GM21619 (cell line): Measurements from ENCODE around the gene PATJ.
A peak's percentile ranks its signal among the peaks of the same experiment; 100 is the strongest.
"Not testable (repeated sequence)": the region's sequence is repeated elsewhere in the genome, so short reads cannot be mapped to it uniquely, and the experiment has no call there.

Source experiments
- ATAC-seq: cut with Tn5 transposase; IDR thresholded peaks from one replicate; pipeline ENCODE4 v1.9.1; 2021; ENCODE audit not compliant: unreplicated experiment

PATJ gene

GRCh38 chr1:61746813-61747212 lies 4.5 kb downstream of the PATJ start:
- no peak for ATAC-seq

GRCh38 chr1:61748566-61748965 lies 6.3 kb downstream of the PATJ start:
- no peak for ATAC-seq

- no peak for ATAC-seq
Measured at GRCh38 chr1:61749574-61749973, 7.3 kb downstream of the PATJ start.

- no peak for ATAC-seq
Measured at GRCh38 chr1:61752921-61753389, 10.7 kb downstream of the PATJ start.

- ATAC-seq = no peak
Measured at GRCh38 chr1:61753998-61754508, 11.8 kb downstream of the PATJ start.

GRCh38 chr1:61754545-61754944 lies 12.3 kb downstream of the PATJ start:
- ATAC-seq = no peak

- no peak for ATAC-seq
Measured at GRCh38 chr1:61756773-61757172, 14.5 kb downstream of the PATJ start.

GRCh38 chr1:61757950-61758349 lies 15.7 kb downstream of the PATJ start:
- no peak for ATAC-seq

GRCh38 chr1:61770131-61770530 lies 27.9 kb downstream of the PATJ start:
- no peak for ATAC-seq

GRCh38 chr1:61776091-61776490 lies 33.8 kb downstream of the PATJ start:
- no peak for ATAC-seq

GRCh38 chr1:61779231-61779630 lies 37.0 kb downstream of the PATJ start:
- no peak for ATAC-seq

GRCh38 chr1:61781151-61781550 lies 38.9 kb downstream of the PATJ start:
- no peak for ATAC-seq

GRCh38 chr1:61782771-61783170 lies 40.5 kb downstream of the PATJ start:
- peak; percentile 96 for ATAC-seq

- no peak for ATAC-seq
Measured at GRCh38 chr1:61784726-61785125, 42.4 kb downstream of the PATJ start.

GRCh38 chr1:61790837-61791236 lies 48.6 kb downstream of the PATJ start:
- no peak for ATAC-seq

- no peak for ATAC-seq
Measured at GRCh38 chr1:61797045-61797755, 54.9 kb downstream of the PATJ start.

- ATAC-seq = not testable (repeated sequence)
Measured at GRCh38 chr1:61801047-61801446, 58.8 kb downstream of the PATJ start.

GRCh38 chr1:61807606-61808140 lies 65.4 kb downstream of the PATJ start:
- no peak for ATAC-seq

GRCh38 chr1:61808321-61808720 lies 66.0 kb downstream of the PATJ start:
- no peak for ATAC-seq

- ATAC-seq = no peak
Measured at GRCh38 chr1:61808968-61809367, 66.7 kb downstream of the PATJ start.

- ATAC-seq = no peak
Measured at GRCh38 chr1:61812916-61813315, 70.6 kb downstream of the PATJ start.

- ATAC-seq = no peak
Measured at GRCh38 chr1:61816191-61816590, 73.9 kb downstream of the PATJ start.

- ATAC-seq = no peak
Measured at GRCh38 chr1:61818992-61819391, 76.7 kb downstream of the PATJ start.
